Keratinocyte (primary cell): ENCODE results near the gene DDRGK1. TPM values are rescaled to one million over a fixed set of nuclear protein-coding genes. Genes with fewer than 3 reads are reported as not detected.
A peak's percentile ranks its signal among the peaks of the same experiment; 100 is the strongest.

Source experiments
- DNase-seq: peaks from one replicate; pipeline ENCODE4 v3.0.0-alpha.2; 2011; ENCODE audit warnings: low read depth, missing footprints, low spot score
- FAIRE-seq: peaks from 2 replicates; lab custom pipeline; 2011; peaks lifted over from hg19 to GRCh38; lab: Jason Lieb, UNC
- H2AFZ ChIP-seq: 2 replicates; pipeline ENCODE4 v1.6.0; 2012; ENCODE audit warnings: low read length, control low read depth, inconsistent platforms; ENCODE audit not compliant: control insufficient read depth
- H3K27ac ChIP-seq: 2 replicates; pipeline ENCODE4 v1.5.1; 2011; ENCODE audit warnings: low read length; ENCODE audit not compliant: control insufficient read depth, insufficient read depth
- H3K27me3 ChIP-seq: 3 replicates; pipeline ENCODE4 v1.6.0; 2011; ENCODE audit warnings: low read length; ENCODE audit not compliant: control insufficient read depth, insufficient read depth; ENCODE audit errors: extremely low read depth
- H3K36me3 ChIP-seq, 2 experiments: 2 replicates in 1 of 2; 3 replicates in 1 of 2; pipeline ENCODE4 v1.5.1; 2011; ENCODE audit warnings: low read length in 2 of 2, mild to moderate bottlenecking in 1 of 2; ENCODE audit not compliant: control insufficient read depth in 2 of 2, insufficient read depth in 2 of 2; ENCODE audit errors: extremely low read depth in 1 of 2
- H3K4me1 ChIP-seq: 3 replicates; pipeline ENCODE4 v1.5.1; 2011; ENCODE audit warnings: low read length; ENCODE audit not compliant: control insufficient read depth, insufficient read depth; ENCODE audit errors: extremely low read depth
- H3K4me2 ChIP-seq: 3 replicates; pipeline ENCODE4 v1.6.0; 2011; ENCODE audit warnings: low read depth, low read length; ENCODE audit not compliant: control insufficient read depth, insufficient read depth; ENCODE audit errors: extremely low read depth
- H3K4me3 ChIP-seq, 3 experiments: fragments of 200-600 bp in 1 of 3; sonication (generic) in 1 of 3; 2 replicates in 2 of 3; 3 replicates in 1 of 3; pipeline ENCODE4 v1.5.1; 2011 to 2016; ENCODE audit warnings: low read length in 3 of 3, mild to moderate bottlenecking in 3 of 3, control low read depth in 2 of 3, inconsistent platforms in 1 of 3, low read depth in 1 of 3, mixed read lengths in 1 of 3, mixed run types in 1 of 3, moderate library complexity in 1 of 3; ENCODE audit not compliant: control insufficient read depth in 2 of 3, insufficient read depth in 2 of 3; ENCODE audit errors: extremely low read depth in 1 of 3
- H3K79me2 ChIP-seq: 2 replicates; pipeline ENCODE4 v1.6.0; 2012; ENCODE audit warnings: low read length; ENCODE audit not compliant: control insufficient read depth, insufficient read depth
- H3K9ac ChIP-seq: 3 replicates; pipeline ENCODE4 v1.6.0; 2011; ENCODE audit warnings: low read length; ENCODE audit not compliant: control insufficient read depth, insufficient read depth; ENCODE audit errors: extremely low read depth
- H3K9me1 ChIP-seq: 3 replicates; pipeline ENCODE4 v1.6.0; 2011; ENCODE audit warnings: low read length; ENCODE audit not compliant: control insufficient read depth, insufficient read depth; ENCODE audit errors: extremely low read depth
- H3K9me3 ChIP-seq: 2 replicates; pipeline ENCODE4 v1.5.1; 2012; ENCODE audit warnings: low read depth, low read length; ENCODE audit not compliant: control insufficient read depth
- H4K20me1 ChIP-seq: 3 replicates; pipeline ENCODE4 v1.6.0; 2011; ENCODE audit warnings: low read length; ENCODE audit not compliant: control insufficient read depth, insufficient read depth; ENCODE audit errors: extremely low read depth
- CTCF ChIP-seq, 3 experiments: IDR thresholded peaks in 1 of 3; conservative IDR thresholded peaks in 1 of 3; optimal IDR thresholded peaks in 1 of 3; 2 replicates in 2 of 3; 3 replicates in 1 of 3; pipeline versions ENCODE3 to v1.5.1; 2011; ENCODE audit warnings: low read length in 3 of 3, mild to moderate bottlenecking in 3 of 3, moderate library complexity in 2 of 3, control low read depth in 1 of 3, inconsistent platforms in 1 of 3; ENCODE audit not compliant: insufficient read depth in 2 of 3; ENCODE audit errors: extremely low read depth in 1 of 3
- EZH2 ChIP-seq: IDR thresholded peaks from one replicate; pipeline ENCODE4 v1.6.1; 2012; ENCODE audit warnings: inconsistent platforms, mild to moderate bottlenecking, low read length, moderate library complexity
- dilution Hi-C: fragments of 300-500 bp; cut with MboI; formaldehyde crosslinking; loops from one replicate; pipeline ENCODE4 v1.7.0; 2020; ENCODE audit warnings: low sequenced_read_pairs; ENCODE audit not compliant: extremely low pct_ligation_motif_present
- polyA plus RNA-seq, 5 experiments: library from polyadenylated mRNA; depleted of rRNA in 3 of 5; stranded (reverse) in 3 of 5; stranded (forward) in 1 of 5; unstranded in 1 of 5; fragments of >200 nt; gene quantifications; 1 replicate in 1 of 5; 2 replicates in 3 of 5; 3 replicates in 1 of 5; pipeline versions ENCODE4 v1.2.1 to v1.2.3, GENCODE V29; 2011 to 2012; ENCODE audit warnings: missing spikeins in 2 of 5, low read depth in 1 of 5, low replicate concordance in 1 of 5

Gene DDRGK1
- polyA plus RNA-seq, 1 donor (not counting 4 experiments of a cell fraction or from before 2014, with no cell fraction given) = 32.2 TPM

GRCh38 chr20:3235666-3236324 lies 31.3 kb upstream of the DDRGK1 start:
- peaks cover 2% of the 10 kb centered on the region for H3K9me1 ChIP-seq
- no peak overlapping the region for H3K9ac ChIP-seq
- H3K27me3 ChIP-seq = no peaks in the 10 kb centered on the region
- no peak overlapping the region for H3K4me3 ChIP-seq
- H3K9me3 ChIP-seq = no peaks in the 10 kb centered on the region
- dilution Hi-C loops = no loop called here
- DNase-seq (no peak), FAIRE-seq (peak; percentile 97)
- no peaks in the 10 kb centered on the region for H3K79me2 ChIP-seq
- H3K4me2 ChIP-seq = no peak overlapping the region
- H2AFZ ChIP-seq = no peak overlapping the region
- no peak overlapping the region for H3K27ac ChIP-seq
- TF ChIP-seq EZH2 (no peak), CTCF (optimal IDR thresholded peaks at IDR 0.05 in 1 of 3, IDR thresholded peaks at IDR 0.05 in 1 of 3, conservative IDR thresholded peaks at IDR 0.05 in 1 of 3; ENCODE audit: extremely low read depth in 1 of 3, insufficient read depth in 2 of 3, low read length in 3 of 3) (no peak)
- H3K36me3 ChIP-seq = peaks cover 0 to 9% of the 10 kb centered on the region in 2 experiments
- H4K20me1 ChIP-seq = peaks cover 8% of the 10 kb centered on the region
- H3K4me1 ChIP-seq = peaks cover 25% of the 10 kb centered on the region

- no peak for FAIRE-seq
- no peak overlapping the region for H3K4me3 ChIP-seq
- no peak overlapping the region for H2AFZ ChIP-seq
- peaks cover 8% of the 10 kb centered on the region for H4K20me1 ChIP-seq
- peaks cover 19% of the 10 kb centered on the region for H3K4me1 ChIP-seq
- H3K4me2 ChIP-seq = no peak overlapping the region
- no peak for DNase-seq
- no peak overlapping the region for H3K27ac ChIP-seq
- H3K27me3 ChIP-seq = no peaks in the 10 kb centered on the region
- dilution Hi-C loops = no loop called here
- H3K36me3 ChIP-seq = peaks cover 0 to 12% of the 10 kb centered on the region in 2 experiments
- TF ChIP-seq CTCF (optimal IDR thresholded peaks at IDR 0.05 in 1 of 3, IDR thresholded peaks at IDR 0.05 in 1 of 3, conservative IDR thresholded peaks at IDR 0.05 in 1 of 3; ENCODE audit: extremely low read depth in 1 of 3, insufficient read depth in 2 of 3, low read length in 3 of 3) = no peak
- TF ChIP-seq EZH2 = no peak
- H3K9me3 ChIP-seq = no peaks in the 10 kb centered on the region
- H3K9me1 ChIP-seq = peaks cover 2% of the 10 kb centered on the region
- H3K9ac ChIP-seq = no peak overlapping the region
- no peaks in the 10 kb centered on the region for H3K79me2 ChIP-seq
Observed at GRCh38 chr20:3233991-3234498, 29.6 kb upstream of the DDRGK1 start.
